Brain microvascular endothelial cell (primary cell): ENCODE measurements around the gene NOLC1.

Experiments used
- DNase-seq: peaks from one replicate; pipeline ENCODE4 v3.0.0-alpha.2; 2020
- H3K27ac ChIP-seq: fragments of 250-450 bp; sonication (Bioruptor Pico); 2 replicates; pipeline ENCODE4 v1.5.1; 2020; ENCODE audit warnings: mild to moderate bottlenecking, moderate library complexity
- H3K27me3 ChIP-seq: fragments of 250-450 bp; sonication (Bioruptor Pico); replicated peaks from 2 replicates; pipeline ENCODE4 v1.5.1; 2020; ENCODE audit warnings: mild to moderate bottlenecking
- H3K36me3 ChIP-seq: fragments of 250-450 bp; sonication (Bioruptor Pico); replicated peaks from 2 replicates; pipeline ENCODE4 v1.5.1; 2020; ENCODE audit warnings: mild to moderate bottlenecking
- H3K4me3 ChIP-seq: 2 replicates; pipeline ENCODE4 v1.5.1; 2011; ENCODE audit warnings: low read depth, mild to moderate bottlenecking, control low read depth, low read length, moderate library complexity
- CTCF ChIP-seq: IDR thresholded peaks from 2 replicates; pipeline ENCODE4 v1.5.1; 2011; ENCODE audit warnings: low read depth, mild to moderate bottlenecking, moderate library complexity, low read length, control low read depth, inconsistent platforms; ENCODE audit errors: missing control alignments
- in situ Hi-C: cut with HindIII; loops from 2 replicates; pipeline ENCODE4 v1.10.0; 2017; ENCODE audit warnings: low sequenced_read_pairs, low pct_ligation_motif_present

NOLC1 gene

GRCh38 chr10:102154466-102155116 is 2.4 kb downstream of the NOLC1 start:
- no peak for TF ChIP-seq CTCF
- no peak for DNase-seq
- Histone ChIP-seq H3K4me3 (no peak overlapping the region), H3K27me3 (no peaks in the 10 kb centered on the region), H3K36me3 (peaks cover 34% of the 10 kb centered on the region), H3K27ac (no peak overlapping the region)
- in situ Hi-C loops, result no loop called here

GRCh38 chr10:102157224-102157623 is 5.0 kb downstream of the NOLC1 start:
- H3K4me3 ChIP-seq, result no peak overlapping the region
- in situ Hi-C loops, result no loop called here
- H3K27ac ChIP-seq, result no peak overlapping the region
- no peaks in the 10 kb centered on the region for H3K27me3 ChIP-seq
- H3K36me3 ChIP-seq, result peaks cover 51% of the 10 kb centered on the region
- DNase-seq, result no peak
- TF ChIP-seq CTCF, result no peak

- in situ Hi-C loops, result no loop called here
- no peak overlapping the region for H3K4me3 ChIP-seq
- no peak for TF ChIP-seq CTCF
- no peak overlapping the region for H3K27ac ChIP-seq
- peaks cover 70% of the 10 kb centered on the region for H3K36me3 ChIP-seq
- DNase-seq, result peak; percentile 58
- no peaks in the 10 kb centered on the region for H3K27me3 ChIP-seq
Measured at GRCh38 chr10:102159051-102159597, 6.9 kb downstream of the NOLC1 start.

DNA sequence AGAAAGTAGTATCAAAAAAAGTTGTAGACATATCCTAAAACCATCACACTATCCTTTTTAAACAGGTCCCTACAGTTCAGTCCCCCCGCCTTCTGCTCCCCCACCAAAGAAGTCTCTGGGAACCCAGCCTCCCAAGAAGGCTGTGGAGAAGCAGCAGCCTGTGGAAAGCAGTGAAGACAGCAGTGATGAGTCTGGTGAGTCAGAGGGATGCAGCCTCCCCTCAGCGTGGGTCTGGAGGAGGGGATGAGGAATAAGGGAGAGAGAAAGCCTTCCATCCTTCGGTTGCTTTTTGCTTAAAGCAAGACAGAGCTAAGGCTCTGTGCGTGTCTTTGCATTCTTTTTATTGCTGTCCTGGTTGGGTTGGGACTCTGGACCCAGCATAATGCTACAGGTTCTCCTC is 7.6 kb downstream of the NOLC1 start:
- in situ Hi-C loops, result no loop called here
- no peak for DNase-seq
- Histone ChIP-seq H3K36me3 (peaks cover 70% of the 10 kb centered on the region), H3K27me3 (no peaks in the 10 kb centered on the region), H3K4me3 (no peak overlapping the region), H3K27ac (no peak overlapping the region)
- no peak for TF ChIP-seq CTCF

DNA sequence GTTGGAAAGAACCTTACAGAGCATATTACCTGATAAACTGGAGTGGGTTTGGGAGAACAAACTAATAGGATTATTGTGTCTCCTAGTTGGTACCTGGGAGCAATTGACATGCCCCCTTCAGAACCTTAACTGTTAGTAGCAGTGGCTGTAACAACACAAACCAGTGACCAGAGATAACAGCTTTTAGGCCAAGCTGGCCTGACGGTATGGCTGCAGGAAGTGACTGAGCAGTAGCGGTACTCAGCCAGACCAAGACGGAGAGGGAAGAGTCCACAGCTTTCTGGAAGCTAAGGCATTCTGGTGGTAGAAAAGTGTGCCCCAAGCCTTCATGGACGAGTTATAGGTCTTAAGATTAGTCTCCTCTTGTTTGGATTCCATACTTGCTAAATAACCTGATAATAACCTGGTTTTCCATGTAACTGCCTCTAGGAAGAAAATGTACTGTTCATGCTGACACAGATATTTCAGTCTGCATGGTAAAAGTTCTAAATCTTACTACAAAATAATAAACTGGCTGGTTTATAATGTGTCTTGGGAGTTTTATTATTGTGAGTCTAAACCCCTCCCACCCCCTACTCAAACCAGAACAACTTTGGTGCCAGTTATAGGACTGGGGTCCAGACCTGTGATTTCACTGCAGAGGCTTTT is 11.3 kb downstream of the NOLC1 start:
- Histone ChIP-seq H3K27me3 (no peaks in the 10 kb centered on the region), H3K36me3 (peaks cover 56% of the 10 kb centered on the region), H3K4me3 (no peak overlapping the region), H3K27ac (no peak overlapping the region)
- no peak for TF ChIP-seq CTCF
- in situ Hi-C loops, result no loop called here
- no peak for DNase-seq
